Upper lobe of left lung (tissue), 4 donors: ENCODE measurements around the gene HIVEP3.

Source experiments
- EP300 ChIP-seq, 4 donors: sonication (generic); formaldehyde crosslinking; IDR thresholded peaks; one replicate each; pipeline ENCODE4 v1.5.1; 2017; ENCODE audit warnings: antibody characterized with exemption in 4 of 4, control low read depth in 2 of 4
- TF ChIP-seq, protein P1 (sequence below), 6 experiments: fragments of 450-650 bp in 4 of 6; fragments of 200-600 bp in 2 of 6; sonication (generic) in 2 of 6; IDR thresholded peaks; one replicate each; pipeline ENCODE4 v1.5.1; 2016 to 2019; ENCODE audit warnings: antibody characterized with exemption in 6 of 6

DNA sequence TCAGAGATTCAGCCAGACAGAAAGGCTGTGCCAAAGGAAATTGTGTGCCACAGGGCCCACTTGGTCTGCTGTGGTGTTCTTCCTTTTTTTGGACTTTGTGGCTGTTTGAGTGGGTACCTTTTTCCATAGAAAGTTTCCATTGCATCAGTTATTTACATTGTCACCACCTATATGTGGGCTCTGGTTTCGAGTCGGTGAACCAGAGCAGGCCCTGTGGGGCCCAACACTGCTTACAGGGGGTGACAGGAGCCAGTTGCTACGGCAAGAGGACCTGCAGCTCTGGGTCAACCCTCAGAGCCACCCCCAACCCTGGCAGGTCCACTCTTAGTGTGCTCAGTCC is 277.3 kb downstream of the HIVEP3 start:
- TF ChIP-seq, protein P1, sequence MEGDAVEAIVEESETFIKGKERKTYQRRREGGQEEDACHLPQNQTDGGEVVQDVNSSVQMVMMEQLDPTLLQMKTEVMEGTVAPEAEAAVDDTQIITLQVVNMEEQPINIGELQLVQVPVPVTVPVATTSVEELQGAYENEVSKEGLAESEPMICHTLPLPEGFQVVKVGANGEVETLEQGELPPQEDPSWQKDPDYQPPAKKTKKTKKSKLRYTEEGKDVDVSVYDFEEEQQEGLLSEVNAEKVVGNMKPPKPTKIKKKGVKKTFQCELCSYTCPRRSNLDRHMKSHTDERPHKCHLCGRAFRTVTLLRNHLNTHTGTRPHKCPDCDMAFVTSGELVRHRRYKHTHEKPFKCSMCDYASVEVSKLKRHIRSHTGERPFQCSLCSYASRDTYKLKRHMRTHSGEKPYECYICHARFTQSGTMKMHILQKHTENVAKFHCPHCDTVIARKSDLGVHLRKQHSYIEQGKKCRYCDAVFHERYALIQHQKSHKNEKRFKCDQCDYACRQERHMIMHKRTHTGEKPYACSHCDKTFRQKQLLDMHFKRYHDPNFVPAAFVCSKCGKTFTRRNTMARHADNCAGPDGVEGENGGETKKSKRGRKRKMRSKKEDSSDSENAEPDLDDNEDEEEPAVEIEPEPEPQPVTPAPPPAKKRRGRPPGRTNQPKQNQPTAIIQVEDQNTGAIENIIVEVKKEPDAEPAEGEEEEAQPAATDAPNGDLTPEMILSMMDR (IDR thresholded peaks at IDR 0.05): no peak
- TF ChIP-seq EP300 (IDR thresholded peaks at IDR 0.05): no peak
